PC-3 (cell line): ENCODE measurements around the gene KCTD20. TPM values are rescaled to one million over a fixed set of nuclear protein-coding genes. Genes with fewer than 3 reads are reported as not detected.

ENCODE experiments used
- ATAC-seq: fragments of 200-7000 bp; cut with Tn5 transposase; 2 replicates; pipeline ENCODE4 v1.9.1; 2020; ENCODE audit warnings: mild to moderate bottlenecking, moderate library complexity
- BruUV-seq: library from RNA; stranded (reverse); fragments of 400-500 nt; replicated peaks from 2 replicates; lab custom pipeline; 2021; lab: Mats Ljungman, UMichigan
- CTCF ChIA-PET: fragments of 300-600 bp; sonication (Branson Sonifier 250); formaldehyde crosslinking; loops from one replicate; lab custom pipeline; 2022; ENCODE audit warnings: antibody characterized with exemption; lab: Charles Lee
- POLR2A ChIA-PET: fragments of 300-600 bp; sonication (Branson Sonifier 250); formaldehyde crosslinking; loops from one replicate; lab custom pipeline; 2022; ENCODE audit warnings: antibody characterized with exemption; ENCODE audit not compliant: unreplicated experiment; lab: Charles Lee
- DNase-seq: peaks from one replicate; pipeline ENCODE4 v3.0.0-alpha.2; 2015
- H2AFZ ChIP-seq: fragments of 300-600 bp; sonication (generic); 2 replicates; pipeline ENCODE4 v1.6.0; 2016; ENCODE audit warnings: antibody characterized with exemption, low read length
- H3F3A ChIP-seq: fragments of 300-600 bp; sonication (generic); one replicate; pipeline ENCODE4 v1.6.0; 2017; ENCODE audit warnings: antibody characterized with exemption, low read length, control low read depth, mild to moderate bottlenecking; ENCODE audit not compliant: unreplicated experiment
- H3K27ac ChIP-seq: fragments of 300-600 bp; sonication (generic); 2 replicates; pipeline ENCODE4 v1.5.1; 2016; ENCODE audit warnings: mild to moderate bottlenecking, low read length
- H3K27me3 ChIP-seq: fragments of 300-600 bp; sonication (generic); 2 replicates; pipeline ENCODE4 v1.6.1; 2016; ENCODE audit warnings: low read length, mixed read lengths
- H3K36me3 ChIP-seq: fragments of 300-600 bp; sonication (generic); 2 replicates; pipeline ENCODE4 v1.6.1; 2016; ENCODE audit warnings: low read depth, mixed run types, low read length, mixed read lengths
- H3K4me1 ChIP-seq: fragments of 300-600 bp; sonication (generic); 2 replicates; pipeline ENCODE4 v1.5.1; 2016; ENCODE audit warnings: low read length; ENCODE audit not compliant: insufficient read depth
- H3K4me2 ChIP-seq: fragments of 300-600 bp; sonication (generic); 2 replicates; pipeline ENCODE4 v1.6.0; 2016; ENCODE audit warnings: low read length
- H3K4me3 ChIP-seq: fragments of 300-600 bp; sonication (generic); 2 replicates; pipeline ENCODE4 v1.5.1; 2016; ENCODE audit warnings: mild to moderate bottlenecking, low read length, mixed read lengths
- H3K79me2 ChIP-seq: fragments of 300-600 bp; sonication (generic); 2 replicates; pipeline ENCODE4 v1.6.1; 2017; ENCODE audit warnings: low read length, mixed read lengths
- H3K9ac ChIP-seq: fragments of 300-600 bp; sonication (generic); 2 replicates; pipeline ENCODE4 v1.6.0; 2016; ENCODE audit warnings: mild to moderate bottlenecking, low read length
- H3K9me2 ChIP-seq: fragments of 300-600 bp; sonication (generic); replicated peaks from 2 replicates; pipeline ENCODE4 v1.6.1; 2016; ENCODE audit warnings: mixed run types, low read length, mixed read lengths
- H3K9me3 ChIP-seq: fragments of 300-600 bp; sonication (generic); 2 replicates; pipeline ENCODE4 v1.6.1; 2016; ENCODE audit warnings: low read length, mixed read lengths
- H4K20me1 ChIP-seq: fragments of 300-600 bp; sonication (generic); 2 replicates; pipeline ENCODE4 v1.6.1; 2016; ENCODE audit warnings: low read length, mixed read lengths
- EZH2 ChIP-seq: fragments of 300-600 bp; sonication (generic); IDR thresholded peaks from one replicate; pipeline ENCODE4 v1.6.1; 2017; ENCODE audit warnings: antibody characterized with exemption, mild to moderate bottlenecking, low read length; ENCODE audit not compliant: unreplicated experiment
- EZH2phosphoT487 ChIP-seq: fragments of 300-600 bp; sonication (generic); IDR thresholded peaks from 2 replicates; pipeline ENCODE4 v1.6.1; 2018; ENCODE audit warnings: mild to moderate bottlenecking, antibody characterized with exemption, low read length, borderline replicate concordance
- intact Hi-C: fragments of 100-400 bp; cut with micrococcal nuclease; formaldehyde crosslinking; loops from 2 replicates; pipeline ENCODE4 v1.9.0; 2023
- total RNA-seq: library from RNA; depleted of rRNA; stranded (reverse); fragments of >200 nt; gene quantifications from 2 replicates; pipeline ENCODE4 v1.2.3, GENCODE V29; 2014
- TF ChIP-seq, protein P1 (sequence below): fragments of 300-600 bp; sonication (generic); conservative IDR thresholded peaks from 2 replicates; pipeline ENCODE4 v1.5.1; 2017; ENCODE audit warnings: antibody characterized with exemption, low read depth, mild to moderate bottlenecking, low read length

The KCTD20 gene
- total RNA-seq, 1 experiment from 2014 or later, result 26.5 TPM

DNA sequence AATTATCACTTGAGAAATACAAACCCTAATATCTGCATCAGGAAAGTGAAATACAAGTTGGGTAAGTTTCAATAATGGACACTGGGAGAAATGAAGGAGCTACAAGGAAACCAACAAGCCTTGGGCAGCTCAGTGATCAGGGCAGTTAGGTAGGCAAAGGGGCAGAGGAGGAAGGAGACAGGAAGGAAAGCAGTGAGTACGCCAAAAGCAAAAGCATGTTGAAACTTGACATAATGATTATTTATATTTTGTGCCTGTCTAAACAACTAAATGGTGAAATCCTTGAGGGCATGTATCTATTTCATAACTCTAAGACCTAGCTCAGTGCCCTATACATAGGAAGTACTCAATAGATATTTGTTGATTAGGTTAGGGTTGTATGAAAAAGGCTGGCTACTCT lies 23.5 kb upstream of the KCTD20 start:
- H3K36me3 ChIP-seq, result no peaks in the 10 kb centered on the region
- H3K27me3 ChIP-seq, result no peaks in the 10 kb centered on the region
- H3K4me2 ChIP-seq, result no peak overlapping the region
- ChIA-PET CTCF (no interaction called here), POLR2A (no interaction called here)
- ATAC-seq, result no peak
- H3K9me3 ChIP-seq, result no peaks in the 10 kb centered on the region
- H4K20me1 ChIP-seq, result no peaks in the 10 kb centered on the region
- no peak overlapping the region for H3K27ac ChIP-seq
- no peak overlapping the region for H3K4me3 ChIP-seq
- intact Hi-C loops, result no loop called here
- H3K9ac ChIP-seq, result no peak overlapping the region
- no peaks in the 10 kb centered on the region for H3F3A ChIP-seq
- no peak overlapping the region for H2AFZ ChIP-seq
- no peaks in the 10 kb centered on the region for H3K79me2 ChIP-seq
- TF ChIP-seq EZH2phosphoT487 (no peak), EZH2 (no peak)
- TF ChIP-seq, protein P1, sequence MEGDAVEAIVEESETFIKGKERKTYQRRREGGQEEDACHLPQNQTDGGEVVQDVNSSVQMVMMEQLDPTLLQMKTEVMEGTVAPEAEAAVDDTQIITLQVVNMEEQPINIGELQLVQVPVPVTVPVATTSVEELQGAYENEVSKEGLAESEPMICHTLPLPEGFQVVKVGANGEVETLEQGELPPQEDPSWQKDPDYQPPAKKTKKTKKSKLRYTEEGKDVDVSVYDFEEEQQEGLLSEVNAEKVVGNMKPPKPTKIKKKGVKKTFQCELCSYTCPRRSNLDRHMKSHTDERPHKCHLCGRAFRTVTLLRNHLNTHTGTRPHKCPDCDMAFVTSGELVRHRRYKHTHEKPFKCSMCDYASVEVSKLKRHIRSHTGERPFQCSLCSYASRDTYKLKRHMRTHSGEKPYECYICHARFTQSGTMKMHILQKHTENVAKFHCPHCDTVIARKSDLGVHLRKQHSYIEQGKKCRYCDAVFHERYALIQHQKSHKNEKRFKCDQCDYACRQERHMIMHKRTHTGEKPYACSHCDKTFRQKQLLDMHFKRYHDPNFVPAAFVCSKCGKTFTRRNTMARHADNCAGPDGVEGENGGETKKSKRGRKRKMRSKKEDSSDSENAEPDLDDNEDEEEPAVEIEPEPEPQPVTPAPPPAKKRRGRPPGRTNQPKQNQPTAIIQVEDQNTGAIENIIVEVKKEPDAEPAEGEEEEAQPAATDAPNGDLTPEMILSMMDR, result no peak
- H3K9me2 ChIP-seq, result no peaks in the 10 kb centered on the region
- BruUV-seq, result no TSS peak
- peaks cover 6% of the 10 kb centered on the region for H3K4me1 ChIP-seq
- DNase-seq, result no peak

DNA sequence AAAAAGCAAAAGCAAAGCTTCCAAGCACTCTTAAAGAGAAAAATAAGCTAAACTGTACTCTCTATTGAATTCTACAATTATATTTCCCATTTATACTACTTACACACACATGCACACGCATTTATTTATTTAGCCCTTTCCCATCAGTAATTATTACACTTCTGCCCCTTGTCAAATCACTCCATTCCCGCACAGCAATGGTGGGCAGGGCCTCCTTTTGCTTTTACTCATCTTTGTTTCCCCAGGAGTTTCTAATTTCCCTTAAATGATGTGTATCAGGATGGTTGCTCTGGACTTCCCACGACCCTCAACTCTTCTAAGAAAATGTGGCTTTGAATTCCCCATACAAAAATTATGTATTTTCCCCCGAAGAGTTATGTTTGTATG lies 20.1 kb upstream of the KCTD20 start:
- no peak for ATAC-seq
- Histone ChIP-seq H3K9me2 (no peaks in the 10 kb centered on the region), H3F3A (no peaks in the 10 kb centered on the region), H3K27ac (no peak overlapping the region), H3K4me1 (peaks cover 6% of the 10 kb centered on the region), H3K4me2 (peak overlapping the region; percentile 92), H3K9me3 (no peaks in the 10 kb centered on the region), H3K36me3 (no peaks in the 10 kb centered on the region), H3K79me2 (no peaks in the 10 kb centered on the region), H2AFZ (peak overlapping the region; percentile 93), H3K9ac (peak overlapping the region; percentile 64), H3K27me3 (no peaks in the 10 kb centered on the region), H4K20me1 (no peaks in the 10 kb centered on the region), H3K4me3 (peak overlapping the region; percentile 72)
- POLR2A ChIA-PET, result interaction anchor here (0.6 kb wide), 1 partner anchor 19 kb away, joined by 3 read pairs; no protein-coding TSS in a partner anchor
- CTCF ChIA-PET, result interaction anchor here (0.8 to 1.0 kb wide), 2 partner anchors 20 to 157 kb away, joined by 3 to 5 read pairs; partner anchors contain the start of gene KCTD20
- no TSS peak for BruUV-seq
- DNase-seq, result no peak
- intact Hi-C loops, result loop anchor here (1.0 to 5.0 kb wide), 4 partner anchors 19 to 258 kb away; partner anchors contain the start of gene SRSF3
- TF ChIP-seq, protein P1, result no peak
- no peak for TF ChIP-seq EZH2phosphoT487
- TF ChIP-seq EZH2, result no peak

DNA sequence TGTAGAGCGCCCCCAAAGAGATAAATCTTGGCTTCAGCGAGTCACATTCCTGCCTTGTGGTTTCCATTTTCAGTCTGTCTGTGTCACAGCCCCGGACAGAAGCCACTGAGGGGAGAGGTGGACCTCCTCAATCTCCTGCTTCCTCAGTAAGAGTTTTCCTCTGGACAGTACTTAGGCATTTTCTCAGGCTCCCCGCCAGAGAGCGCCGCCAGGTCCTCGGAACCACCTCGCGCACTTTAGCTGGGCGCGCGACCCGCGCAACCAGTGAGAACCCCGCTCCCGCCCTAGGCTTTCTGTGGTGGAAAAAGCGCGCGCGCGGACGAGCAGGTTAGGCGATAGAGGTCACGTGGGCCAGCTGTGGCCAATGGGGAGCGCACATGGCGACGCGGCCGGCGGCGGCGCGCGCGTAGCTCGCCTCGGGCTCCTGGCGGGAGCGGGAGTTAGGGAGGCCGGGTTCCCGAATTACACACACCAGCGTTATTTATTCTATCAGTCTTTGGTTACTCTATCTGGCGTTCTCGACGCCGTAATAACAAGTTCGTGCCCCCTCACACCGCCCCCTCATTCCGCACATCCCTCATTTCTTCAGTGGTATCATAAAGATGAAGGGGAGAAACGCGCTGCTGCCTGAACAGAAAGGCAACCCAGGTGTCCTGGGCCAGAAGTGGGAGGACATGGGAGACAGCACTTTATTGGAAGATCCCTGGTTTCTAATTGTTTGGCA lies 19.5 kb upstream of the KCTD20 start:
- Histone ChIP-seq H3K27me3 (no peaks in the 10 kb centered on the region), H3K9me3 (no peaks in the 10 kb centered on the region), H3K9ac (peak overlapping the region; percentile 73), H3K4me2 (peak overlapping the region; percentile 92), H3F3A (no peaks in the 10 kb centered on the region), H3K4me1 (peaks cover 6% of the 10 kb centered on the region), H3K9me2 (no peaks in the 10 kb centered on the region), H3K79me2 (no peaks in the 10 kb centered on the region), H3K4me3 (peak overlapping the region; percentile 72), H3K27ac (peak overlapping the region; percentile 50), H3K36me3 (no peaks in the 10 kb centered on the region), H4K20me1 (no peaks in the 10 kb centered on the region), H2AFZ (peak overlapping the region; percentile 96)
- DNase-seq (peak; percentile 99), ATAC-seq (peak; percentile 87)
- ChIA-PET POLR2A (interaction anchor here (0.6 to 1.0 kb wide), 3 partner anchors 17 to 312 kb away, joined by 3 to 5 read pairs (median 3); no protein-coding TSS in a partner anchor), CTCF (interaction anchor here (0.6 to 1.0 kb wide), 4 partner anchors 16 to 156 kb away, joined by 3 to 5 read pairs (median 4); partner anchors contain the start of gene KCTD20)
- intact Hi-C loops, result loop anchor here (1.0 to 5.0 kb wide), 4 partner anchors 18 to 257 kb away; partner anchors contain the start of gene SRSF3
- BruUV-seq, result no TSS peak
- TF ChIP-seq EZH2 (no peak), EZH2phosphoT487 (no peak)
- TF ChIP-seq, protein P1, result peak; percentile 83
